ENCODE results near the gene ENC1.
A peak's percentile ranks its signal among the peaks of the same experiment; 100 is the strongest.

The ENC1 gene

GRCh38 chr5:74655716-74656115 lies 15.2 kb upstream of the ENC1 start:
- DNase-seq, result no peak

- DNase-seq, result no peak
Measured at GRCh38 chr5:74655206-74655605, 14.7 kb upstream of the ENC1 start.

- no peak for DNase-seq
Measured at GRCh38 chr5:74653991-74654390, 13.5 kb upstream of the ENC1 start.

- no peak for DNase-seq
Measured at GRCh38 chr5:74652576-74652975, 12.0 kb upstream of the ENC1 start.

- DNase-seq, result no peak
Measured at GRCh38 chr5:74651710-74652109, 11.2 kb upstream of the ENC1 start.

GRCh38 chr5:74649421-74649973 lies 9.0 kb upstream of the ENC1 start:
- no peak for DNase-seq

- DNase-seq, result peak; percentile 58 to 71
Measured at GRCh38 chr5:74648835-74649293, 8.3 kb upstream of the ENC1 start.

- DNase-seq, result peak; percentile 19 to 53
Measured at GRCh38 chr5:74647096-74647495, 6.6 kb upstream of the ENC1 start.

GRCh38 chr5:74643111-74643562 lies 2.6 kb upstream of the ENC1 start:
- DNase-seq, result no peak

- DNase-seq, result no peak
Measured at GRCh38 chr5:74642543-74642863, 2.0 kb upstream of the ENC1 start.

- peak; percentile 1 to 26 for DNase-seq
Measured at GRCh38 chr5:74641735-74642542, 1.4 kb upstream of the ENC1 start.

- DNase-seq, result no peak
Measured at GRCh38 chr5:74640954-74641734, 616 bp upstream of the ENC1 start.

GRCh38 chr5:74639807-74640449 lies 600 bp downstream of the ENC1 start:
- DNase-seq, result peak in 1 of 2 experiments; percentile 4

- DNase-seq, result no peak
Measured at GRCh38 chr5:74638970-74639806, 1.3 kb downstream of the ENC1 start.

GRCh38 chr5:74638544-74638969 lies 2.0 kb downstream of the ENC1 start:
- no peak for DNase-seq

GRCh38 chr5:74636552-74636951 lies 4.0 kb downstream of the ENC1 start:
- no peak for DNase-seq

GRCh38 chr5:74636149-74636548 lies 4.4 kb downstream of the ENC1 start:
- DNase-seq, result no peak

GRCh38 chr5:74634611-74635286 lies 5.8 kb downstream of the ENC1 start:
- no peak for DNase-seq

- DNase-seq, result no peak
Measured at GRCh38 chr5:74633695-74634094, 6.8 kb downstream of the ENC1 start.

GRCh38 chr5:74632947-74633356 lies 7.6 kb downstream of the ENC1 start:
- DNase-seq, result no peak

- DNase-seq, result no peak
Measured at GRCh38 chr5:74631081-74631953, 9.2 kb downstream of the ENC1 start.
